Fibroblast of the aortic adventitia (primary cell): ENCODE results near the gene RECK. TPM values are rescaled to one million over a fixed set of nuclear protein-coding genes. Genes with fewer than 3 reads are reported as not detected.

Source experiments
- DNase-seq: peaks from one replicate; pipeline ENCODE4 v3.0.0-alpha.2; 2010; ENCODE audit warnings: low read depth
- H3K4me3 ChIP-seq: 2 replicates; pipeline ENCODE4 v1.5.1; 2011; ENCODE audit warnings: low read depth, mild to moderate bottlenecking, control low read depth, low read length, moderate library complexity
- total RNA-seq: library from RNA; depleted of rRNA; stranded (reverse); fragments of >200 nt; gene quantifications from 2 replicates; pipeline ENCODE4 v1.2.3, GENCODE V29; 2012; ENCODE audit warnings: low replicate concordance
- TF ChIP-seq, protein P1 (sequence below): IDR thresholded peaks from 2 replicates; pipeline ENCODE4 v1.5.1; 2011; ENCODE audit warnings: mild to moderate bottlenecking, low read length, control low read depth, inconsistent platforms; ENCODE audit not compliant: insufficient read depth

The RECK gene
- total RNA-seq, 1 donor = 61.8 TPM

DNA sequence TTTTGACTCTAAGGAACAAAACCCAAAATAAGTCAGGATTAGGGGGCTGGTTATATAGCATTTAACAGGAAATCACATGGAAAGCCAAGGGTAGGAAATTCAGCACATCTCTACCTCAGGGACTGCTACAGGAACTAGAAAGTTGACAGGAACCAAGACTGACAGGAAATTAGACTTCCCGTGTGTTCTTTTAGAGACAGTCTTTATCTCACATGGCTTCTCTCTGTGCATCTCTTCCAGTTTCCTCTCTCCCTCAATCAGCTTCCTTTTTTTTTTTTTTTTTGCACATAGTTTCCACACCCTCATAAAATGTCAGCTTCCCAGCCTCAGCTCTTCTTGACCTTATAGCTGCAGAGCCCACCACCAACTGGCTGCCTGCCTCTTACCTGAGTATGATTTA is 4.8 kb downstream of the RECK start:
- no peak for DNase-seq
- TF ChIP-seq, protein P1, sequence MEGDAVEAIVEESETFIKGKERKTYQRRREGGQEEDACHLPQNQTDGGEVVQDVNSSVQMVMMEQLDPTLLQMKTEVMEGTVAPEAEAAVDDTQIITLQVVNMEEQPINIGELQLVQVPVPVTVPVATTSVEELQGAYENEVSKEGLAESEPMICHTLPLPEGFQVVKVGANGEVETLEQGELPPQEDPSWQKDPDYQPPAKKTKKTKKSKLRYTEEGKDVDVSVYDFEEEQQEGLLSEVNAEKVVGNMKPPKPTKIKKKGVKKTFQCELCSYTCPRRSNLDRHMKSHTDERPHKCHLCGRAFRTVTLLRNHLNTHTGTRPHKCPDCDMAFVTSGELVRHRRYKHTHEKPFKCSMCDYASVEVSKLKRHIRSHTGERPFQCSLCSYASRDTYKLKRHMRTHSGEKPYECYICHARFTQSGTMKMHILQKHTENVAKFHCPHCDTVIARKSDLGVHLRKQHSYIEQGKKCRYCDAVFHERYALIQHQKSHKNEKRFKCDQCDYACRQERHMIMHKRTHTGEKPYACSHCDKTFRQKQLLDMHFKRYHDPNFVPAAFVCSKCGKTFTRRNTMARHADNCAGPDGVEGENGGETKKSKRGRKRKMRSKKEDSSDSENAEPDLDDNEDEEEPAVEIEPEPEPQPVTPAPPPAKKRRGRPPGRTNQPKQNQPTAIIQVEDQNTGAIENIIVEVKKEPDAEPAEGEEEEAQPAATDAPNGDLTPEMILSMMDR = no peak
- no peak overlapping the region for H3K4me3 ChIP-seq

DNA sequence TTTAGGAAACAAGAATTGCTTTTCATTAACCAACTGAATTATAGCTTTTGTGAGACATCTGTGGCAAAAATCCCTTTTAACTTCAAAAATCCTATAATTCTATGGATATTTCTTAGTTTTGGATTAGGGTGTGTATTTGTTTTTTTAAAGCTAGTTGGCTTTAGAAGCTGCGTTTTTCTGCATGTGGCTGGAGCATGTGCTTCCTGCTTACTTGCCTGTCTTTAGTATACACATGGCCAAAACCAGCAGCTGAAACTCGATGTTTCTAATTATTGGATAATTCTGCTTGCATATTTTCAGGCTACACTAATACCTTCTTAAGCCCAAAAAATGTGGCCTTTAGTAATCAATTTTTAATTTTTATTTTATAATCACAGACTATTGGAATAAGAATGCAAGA is 8.9 kb downstream of the RECK start:
- no peak overlapping the region for H3K4me3 ChIP-seq
- TF ChIP-seq, protein P1 = no peak
- no peak for DNase-seq

DNA sequence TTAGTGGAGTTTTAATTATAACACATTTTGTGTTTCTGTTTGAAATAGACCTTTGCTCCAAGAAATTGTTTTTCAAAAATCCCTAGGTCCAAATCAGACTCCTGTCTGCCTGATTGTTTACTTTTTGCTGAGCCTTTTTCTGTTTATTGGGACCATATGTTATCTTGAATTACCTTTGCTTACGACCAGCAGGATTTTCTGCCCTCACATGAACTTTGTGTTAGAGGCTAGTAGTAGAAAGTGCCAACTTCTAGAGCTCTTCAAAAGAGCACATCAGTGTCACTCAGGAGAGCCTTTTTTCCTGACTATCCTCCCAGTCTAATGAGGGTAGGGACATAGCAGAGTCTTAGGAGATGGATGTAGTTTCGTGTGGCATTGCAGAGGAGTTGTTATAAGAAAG is 10.2 kb downstream of the RECK start:
- H3K4me3 ChIP-seq = no peak overlapping the region
- TF ChIP-seq, protein P1 = no peak
- DNase-seq = no peak

DNA sequence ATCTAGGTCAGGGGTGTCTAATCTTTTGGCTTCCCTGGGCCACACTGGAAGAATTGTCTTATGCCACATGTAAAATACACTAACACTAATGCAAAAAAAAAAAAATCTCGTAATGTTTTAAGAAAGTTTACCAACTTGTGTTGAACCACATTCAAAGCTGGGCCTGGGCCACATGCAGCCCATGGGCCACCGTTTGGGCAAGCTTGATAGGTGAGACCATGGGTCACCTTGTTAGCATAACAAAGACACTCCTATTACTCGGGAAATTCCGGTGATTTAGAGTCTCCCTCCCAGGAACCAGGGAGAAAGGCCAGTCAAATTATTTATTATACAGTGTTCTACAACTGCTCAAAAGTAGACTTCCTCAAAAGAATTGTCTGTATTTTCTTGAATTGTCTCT is 12.7 kb downstream of the RECK start:
- H3K4me3 ChIP-seq = no peak overlapping the region
- TF ChIP-seq, protein P1 = no peak
- DNase-seq = no peak

DNA sequence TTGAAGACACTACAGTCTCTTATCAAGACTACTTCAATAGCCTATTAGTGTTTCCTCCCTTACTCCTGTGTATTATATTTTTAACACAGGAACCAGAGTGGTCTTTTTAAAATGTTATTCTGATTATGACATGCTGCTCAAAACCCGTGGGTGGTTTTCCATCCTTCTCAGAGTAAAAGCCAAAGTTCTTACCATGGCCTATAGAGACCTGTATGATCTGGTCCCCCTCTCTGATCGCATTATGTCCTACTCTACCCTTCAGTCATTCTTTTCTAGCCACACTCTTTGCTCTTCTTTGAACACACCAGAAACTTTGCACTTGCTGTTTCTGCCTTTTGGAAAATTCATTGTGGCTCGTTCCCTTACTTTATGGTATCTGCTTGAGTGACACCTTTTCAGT is 13.8 kb downstream of the RECK start:
- no peak overlapping the region for H3K4me3 ChIP-seq
- TF ChIP-seq, protein P1 = no peak
- no peak for DNase-seq

DNA sequence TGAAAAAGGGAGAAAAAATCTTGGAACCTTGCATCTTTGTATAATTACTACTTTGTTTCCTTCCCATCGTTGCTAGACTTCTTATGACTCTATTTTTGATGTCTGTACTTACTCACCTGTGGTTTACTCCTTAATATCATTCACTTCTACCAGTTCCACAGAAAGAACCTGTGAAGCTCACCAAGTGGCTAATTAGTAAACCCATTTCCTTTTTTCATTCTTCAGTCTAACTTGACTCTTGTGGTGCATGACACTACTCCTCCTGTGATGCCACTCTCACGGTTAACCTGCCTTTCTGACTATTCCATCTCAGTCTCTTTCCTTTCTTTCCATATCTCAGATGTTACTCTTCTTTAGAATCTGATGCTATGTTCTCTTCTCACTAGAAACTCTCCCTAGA is 14.6 kb downstream of the RECK start:
- H3K4me3 ChIP-seq = no peak overlapping the region
- DNase-seq = no peak
- TF ChIP-seq, protein P1 = no peak

DNA sequence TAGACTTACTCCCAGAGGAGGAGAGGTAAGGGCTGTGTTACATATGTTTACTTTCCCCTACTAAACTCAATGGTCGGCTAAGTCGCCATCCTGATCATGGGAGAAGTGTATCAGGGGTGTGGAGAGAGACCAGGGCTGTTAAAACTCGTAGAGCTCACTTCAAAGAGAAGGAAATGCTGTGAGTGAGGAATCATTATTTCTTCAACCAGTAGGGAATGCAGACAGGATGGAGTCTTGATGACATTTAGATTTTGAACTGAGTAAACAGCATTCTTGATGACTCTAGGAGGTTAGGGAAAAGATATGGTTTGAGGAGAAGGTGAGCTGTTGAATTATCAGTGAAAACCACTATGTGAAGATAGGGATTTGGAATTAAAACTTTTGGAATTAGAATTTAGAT is 17.3 kb downstream of the RECK start:
- TF ChIP-seq, protein P1 = no peak
- no peak for DNase-seq

More for the DNA sequence above, 17.3 kb downstream of the RECK start:
- no peak overlapping the region for H3K4me3 ChIP-seq
